Nephron (organoid): ENCODE results near the gene GATM.

ENCODE experiments used
- H3K27ac Mint-ChIP-seq, 3 experiments: 2 replicates each; pipeline ENCODE4 v1.8.0; 2020; ENCODE audit warnings: mixed read lengths in 3 of 3, mild to moderate bottlenecking in 2 of 3, moderate library complexity in 1 of 3
- H3K27me3 Mint-ChIP-seq: 2 replicates; pipeline ENCODE4 v1.8.0; 2021; ENCODE audit warnings: low read depth, mild to moderate bottlenecking, moderate library complexity, mixed read lengths
- H3K36me3 Mint-ChIP-seq: 2 replicates; pipeline ENCODE4 v1.8.0; 2020; ENCODE audit warnings: low read depth, mixed read lengths
- H3K4me1 Mint-ChIP-seq: 2 replicates; pipeline ENCODE4 v1.8.0; 2020; ENCODE audit warnings: mixed read lengths
- H3K4me3 Mint-ChIP-seq, 3 experiments: 2 replicates each; pipeline ENCODE4 v1.8.0; 2020; ENCODE audit warnings: mild to moderate bottlenecking in 3 of 3, mixed read lengths in 3 of 3, moderate library complexity in 2 of 3
- H3K9me3 Mint-ChIP-seq: 2 replicates; pipeline ENCODE4 v1.8.0; 2020; ENCODE audit warnings: mixed read lengths
- CTCF ChIP-seq, 3 experiments: fragments of 200-600 bp; sonication (generic); IDR thresholded peaks; one replicate each; pipeline ENCODE4 v1.5.0; 2021; ENCODE audit warnings: antibody characterized with exemption in 3 of 3; ENCODE audit not compliant: unreplicated experiment in 3 of 3

Gene GATM

GRCh38 chr15:45378149-45378912, at the start of gene GATM:
Gene GATM (minus strand): TSS chr15:45378544. CDS start chr15:45378453, 91 bp downstream.
- Mint-ChIP-seq H3K27me3 (peaks cover 71% of the 10 kb centered on the region), H3K4me1 (peaks cover 37% of the 10 kb centered on the region), H3K36me3 (no peaks in the 10 kb centered on the region), H3K27ac (peak within 1 kb of the TSS; percentile 50 to 81 (median 63)), H3K4me3 (peak within 1 kb of the TSS; percentile 87 to 91 (median 89)), H3K9me3 (no peaks in the 10 kb centered on the region)
- TF ChIP-seq CTCF (IDR thresholded peaks at IDR 0.05; ENCODE audit: unreplicated experiment in 3 of 3), result peak; percentile 56 to 63 (median 62)

GRCh38 chr15:45427085-45427484, 48.7 kb upstream of the GATM start:
- Mint-ChIP-seq H3K27me3 (peaks cover 25% of the 10 kb centered on the region), H3K4me1 (no peaks in the 10 kb centered on the region), H3K4me3 (no peak overlapping the region), H3K36me3 (peaks cover 8% of the 10 kb centered on the region), H3K9me3 (no peaks in the 10 kb centered on the region), H3K27ac (no peak overlapping the region)
- no peak for TF ChIP-seq CTCF (IDR thresholded peaks at IDR 0.05; ENCODE audit: unreplicated experiment in 3 of 3)

- Mint-ChIP-seq H3K27me3 (peaks cover 12% of the 10 kb centered on the region), H3K4me1 (no peaks in the 10 kb centered on the region), H3K9me3 (no peaks in the 10 kb centered on the region), H3K4me3 (no peak overlapping the region), H3K27ac (no peak overlapping the region), H3K36me3 (peaks cover 16% of the 10 kb centered on the region)
- TF ChIP-seq CTCF (IDR thresholded peaks at IDR 0.05; ENCODE audit: unreplicated experiment in 3 of 3), result no peak
These were observed 46.8 kb upstream of the GATM start for GRCh38 chr15:45425135-45425534.

GRCh38 chr15:45424429-45424828, 46.1 kb upstream of the GATM start:
- Mint-ChIP-seq H3K27me3 (peaks cover 6% of the 10 kb centered on the region), H3K27ac (no peak overlapping the region), H3K4me1 (no peaks in the 10 kb centered on the region)

GRCh38 chr15:45417303-45417950, 39.1 kb upstream of the GATM start:
- Mint-ChIP-seq H3K4me1 (no peaks in the 10 kb centered on the region), H3K36me3 (peaks cover 69% of the 10 kb centered on the region)
- no peak for TF ChIP-seq CTCF (IDR thresholded peaks at IDR 0.05; ENCODE audit: unreplicated experiment in 3 of 3)

More at GRCh38 chr15:45424429-45424828, 46.1 kb upstream of the GATM start:
- Mint-ChIP-seq H3K9me3 (no peaks in the 10 kb centered on the region), H3K36me3 (peaks cover 22% of the 10 kb centered on the region), H3K4me3 (no peak overlapping the region)
- no peak for TF ChIP-seq CTCF (IDR thresholded peaks at IDR 0.05; ENCODE audit: unreplicated experiment in 3 of 3)

More at GRCh38 chr15:45417303-45417950, 39.1 kb upstream of the GATM start:
- H3K27me3 Mint-ChIP-seq, result no peaks in the 10 kb centered on the region
- H3K27ac Mint-ChIP-seq, result no peak overlapping the region
- H3K9me3 Mint-ChIP-seq, result no peaks in the 10 kb centered on the region
- no peak overlapping the region for H3K4me3 Mint-ChIP-seq
